Measurements from ENCODE around the gene TIAM1.

The TIAM1 gene

GRCh38 chr21:31326522-31327242 lies 17.4 kb downstream of the TIAM1 start:
- no peak for DNase-seq

- no peak for DNase-seq
Measured at GRCh38 chr21:31318971-31319370, 25.1 kb downstream of the TIAM1 start.

- no peak for DNase-seq
Measured at GRCh38 chr21:31317688-31318087, 26.4 kb downstream of the TIAM1 start.

GRCh38 chr21:31316488-31317169 lies 27.4 kb downstream of the TIAM1 start:
- no peak for DNase-seq

- DNase-seq: no peak
Measured at GRCh38 chr21:31316072-31316471, 28.0 kb downstream of the TIAM1 start.

- no peak for DNase-seq
Measured at GRCh38 chr21:31310750-31311149, 33.3 kb downstream of the TIAM1 start.

- no peak for DNase-seq
Measured at GRCh38 chr21:31308584-31308983, 35.5 kb downstream of the TIAM1 start.

- no peak for DNase-seq
Measured at GRCh38 chr21:31305888-31306287, 38.2 kb downstream of the TIAM1 start.

GRCh38 chr21:31299291-31300147 lies 44.5 kb downstream of the TIAM1 start:
- DNase-seq: no peak

- no peak for DNase-seq
Measured at GRCh38 chr21:31298618-31299269, 45.3 kb downstream of the TIAM1 start.

- DNase-seq: no peak
Measured at GRCh38 chr21:31297806-31298205, 46.3 kb downstream of the TIAM1 start.

- no peak for DNase-seq
Measured at GRCh38 chr21:31295676-31296075, 48.4 kb downstream of the TIAM1 start.

- no peak for DNase-seq
Measured at GRCh38 chr21:31294691-31295090, 49.4 kb downstream of the TIAM1 start.

GRCh38 chr21:31293986-31294385 lies 50.1 kb downstream of the TIAM1 start:
- no peak for DNase-seq

- no peak for DNase-seq
Measured at GRCh38 chr21:31290765-31291164, 53.3 kb downstream of the TIAM1 start.

- no peak for DNase-seq
Measured at GRCh38 chr21:31289702-31290101, 54.4 kb downstream of the TIAM1 start.

- no peak for DNase-seq
Measured at GRCh38 chr21:31288191-31288590, 55.9 kb downstream of the TIAM1 start.

- DNase-seq: no peak
Measured at GRCh38 chr21:31287201-31287600, 56.9 kb downstream of the TIAM1 start.

GRCh38 chr21:31286621-31287020 lies 57.4 kb downstream of the TIAM1 start:
- DNase-seq: no peak

GRCh38 chr21:31284797-31285397 lies 59.2 kb downstream of the TIAM1 start:
- DNase-seq: no peak

- DNase-seq: no peak
Measured at GRCh38 chr21:31283025-31283424, 61.0 kb downstream of the TIAM1 start.

GRCh38 chr21:31282095-31282709 lies 61.9 kb downstream of the TIAM1 start:
- DNase-seq: no peak
